ENCODE data around the gene CSTB. TPM values are rescaled to one million over a fixed set of nuclear protein-coding genes. Genes with fewer than 3 reads are reported as not detected.
A peak's percentile ranks its signal among the peaks of the same experiment; 100 is the strongest.

The CSTB gene
- total RNA-seq, 1 experiment from 2014 or later, result 36.1 TPM

GRCh38 chr21:43766734-43767497, 9.2 kb downstream of the CSTB start:
- ChIA-PET POLR2A (no interaction called here), CTCF (interaction anchor here (0.7 to 3.9 kb wide), 3 partner anchors 38 to 328 kb away, joined by 3 to 29 read pairs (median 3); no protein-coding TSS in a partner anchor)
- Mint-ChIP-seq H3K4me1 (peaks cover 35% of the 10 kb centered on the region), H3K27me3 (ENCODE audit: low read depth) (no peaks in the 10 kb centered on the region; the same call in 1 of the 2 replicates), H3K9me3 (no peaks in the 10 kb centered on the region), H3K36me3 (peaks cover 11% of the 10 kb centered on the region), H3K27ac (peak overlapping the region; percentile 92), H3K4me3 (no peak overlapping the region)
- no peak for TF ChIP-seq GRHL2 (CRISPR knock-in tag; IDR thresholded peaks at IDR 0.05; ENCODE audit: insufficient replicate concordance, severe bottlenecking)
- TF ChIP-seq ZMAT4 (CRISPR knock-in tag; IDR thresholded peaks at IDR 0.05), result no peak
- TF ChIP-seq OVOL2 (CRISPR knock-in tag; IDR thresholded peaks at IDR 0.05; ENCODE audit: borderline replicate concordance), result no peak
- TF ChIP-seq, protein P1, sequence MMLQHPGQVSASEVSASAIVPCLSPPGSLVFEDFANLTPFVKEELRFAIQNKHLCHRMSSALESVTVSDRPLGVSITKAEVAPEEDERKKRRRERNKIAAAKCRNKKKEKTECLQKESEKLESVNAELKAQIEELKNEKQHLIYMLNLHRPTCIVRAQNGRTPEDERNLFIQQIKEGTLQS (CRISPR knock-in tag; conservative IDR thresholded peaks at IDR 0.05), result no peak
- no peak for TF ChIP-seq USF2 (CRISPR knock-in tag; IDR thresholded peaks at IDR 0.05)
- no peak for TF ChIP-seq NR1H2 (CRISPR knock-in tag; IDR thresholded peaks at IDR 0.05)
- TF ChIP-seq ZNF121 (CRISPR knock-in tag; IDR thresholded peaks at IDR 0.05), result no peak
- TF ChIP-seq ATF2 (CRISPR knock-in tag; IDR thresholded peaks at IDR 0.05; ENCODE audit: borderline replicate concordance, low read depth), result no peak
- TF ChIP-seq NFYB (CRISPR knock-in tag; conservative IDR thresholded peaks at IDR 0.05; ENCODE audit: low read depth), result no peak
- no peak for TF ChIP-seq ELF4 (CRISPR knock-in tag; IDR thresholded peaks at IDR 0.05; ENCODE audit: low read depth)
- TF ChIP-seq FOXK1 (CRISPR knock-in tag; IDR thresholded peaks at IDR 0.05), result no peak
- TF ChIP-seq, protein P2, sequence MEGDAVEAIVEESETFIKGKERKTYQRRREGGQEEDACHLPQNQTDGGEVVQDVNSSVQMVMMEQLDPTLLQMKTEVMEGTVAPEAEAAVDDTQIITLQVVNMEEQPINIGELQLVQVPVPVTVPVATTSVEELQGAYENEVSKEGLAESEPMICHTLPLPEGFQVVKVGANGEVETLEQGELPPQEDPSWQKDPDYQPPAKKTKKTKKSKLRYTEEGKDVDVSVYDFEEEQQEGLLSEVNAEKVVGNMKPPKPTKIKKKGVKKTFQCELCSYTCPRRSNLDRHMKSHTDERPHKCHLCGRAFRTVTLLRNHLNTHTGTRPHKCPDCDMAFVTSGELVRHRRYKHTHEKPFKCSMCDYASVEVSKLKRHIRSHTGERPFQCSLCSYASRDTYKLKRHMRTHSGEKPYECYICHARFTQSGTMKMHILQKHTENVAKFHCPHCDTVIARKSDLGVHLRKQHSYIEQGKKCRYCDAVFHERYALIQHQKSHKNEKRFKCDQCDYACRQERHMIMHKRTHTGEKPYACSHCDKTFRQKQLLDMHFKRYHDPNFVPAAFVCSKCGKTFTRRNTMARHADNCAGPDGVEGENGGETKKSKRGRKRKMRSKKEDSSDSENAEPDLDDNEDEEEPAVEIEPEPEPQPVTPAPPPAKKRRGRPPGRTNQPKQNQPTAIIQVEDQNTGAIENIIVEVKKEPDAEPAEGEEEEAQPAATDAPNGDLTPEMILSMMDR (IDR thresholded peaks at IDR 0.05), result no peak
- no peak for TF ChIP-seq NR2C2 (CRISPR knock-in tag; IDR thresholded peaks at IDR 0.05)
- TF ChIP-seq JAZF1 (CRISPR knock-in tag; IDR thresholded peaks at IDR 0.05), result no peak
- TF ChIP-seq, protein P3, sequence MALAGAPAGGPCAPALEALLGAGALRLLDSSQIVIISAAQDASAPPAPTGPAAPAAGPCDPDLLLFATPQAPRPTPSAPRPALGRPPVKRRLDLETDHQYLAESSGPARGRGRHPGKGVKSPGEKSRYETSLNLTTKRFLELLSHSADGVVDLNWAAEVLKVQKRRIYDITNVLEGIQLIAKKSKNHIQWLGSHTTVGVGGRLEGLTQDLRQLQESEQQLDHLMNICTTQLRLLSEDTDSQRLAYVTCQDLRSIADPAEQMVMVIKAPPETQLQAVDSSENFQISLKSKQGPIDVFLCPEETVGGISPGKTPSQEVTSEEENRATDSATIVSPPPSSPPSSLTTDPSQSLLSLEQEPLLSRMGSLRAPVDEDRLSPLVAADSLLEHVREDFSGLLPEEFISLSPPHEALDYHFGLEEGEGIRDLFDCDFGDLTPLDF (CRISPR knock-in tag; IDR thresholded peaks at IDR 0.05), result no peak
- TF ChIP-seq NR3C1 (CRISPR knock-in tag; conservative IDR thresholded peaks at IDR 0.05; ENCODE audit: low read depth), result no peak
- TF ChIP-seq FOXJ3 (CRISPR knock-in tag; IDR thresholded peaks at IDR 0.05; ENCODE audit: borderline replicate concordance), result no peak
- no peak for TF ChIP-seq GTF2I (CRISPR knock-in tag; conservative IDR thresholded peaks at IDR 0.05)
- DNase-seq (ENCODE audit: low spot score) (no peak), ATAC-seq (no peak)

Measured in WTC11 (cell line).